HepG2 (cell line): ENCODE data around the gene ASIC2. TPM values are rescaled to one million over a fixed set of nuclear protein-coding genes. Genes with fewer than 3 reads are reported as not detected.
A peak's percentile ranks its signal among the peaks of the same experiment; 100 is the strongest.

Experiments
- ATAC-seq: fragments of 200-7000 bp; cut with Tn5 transposase; 3 replicates; pipeline ENCODE4 v1.9.1; 2020; ENCODE audit warnings: mild to moderate bottlenecking, moderate library complexity
- BruUV-seq: library from RNA; stranded (reverse); fragments of 400-500 nt; replicated peaks from 2 replicates; lab custom pipeline; 2021; lab: Mats Ljungman, UMichigan
- CTCF ChIA-PET: fragments of 300-600 bp; formaldehyde crosslinking; extraction: SDS; loops from one replicate; lab custom pipeline; 2021; ENCODE audit warnings: low total read pairs, inconsistent platforms, low intra/inter-chr PET ratio; lab: Yijun Ruan, JAX
- POLR2A ChIA-PET: fragments of 350-600 bp; sonication (Branson Sonifier 250); formaldehyde crosslinking; loops from one replicate; lab custom pipeline; 2020; ENCODE audit warnings: antibody characterized with exemption, inconsistent platforms; lab: Yijun Ruan, JAX
- DNase-seq: peaks from one replicate; pipeline ENCODE4 v3.0.0-alpha.2; 2015; ENCODE audit warnings: low spot score
- FAIRE-seq: peaks from 3 replicates; lab custom pipeline; 2011; peaks lifted over from hg19 to GRCh38; lab: Jason Lieb, UNC
- H2AFZ ChIP-seq: one replicate; pipeline ENCODE4 v1.6.1; 2011; ENCODE audit warnings: low read length, inconsistent platforms
- H3K27ac ChIP-seq: fragments of 300-600 bp; 3 replicates; pipeline ENCODE4 v1.8.0; 2011; ENCODE audit warnings: mixed run types, mild to moderate bottlenecking, mixed read lengths, low read length, inconsistent platforms; ENCODE audit not compliant: insufficient read depth; ENCODE audit errors: extremely low read length
- H3K27me3 ChIP-seq, 2 experiments: fragments of 200-600 bp in 1 of 2; 2 replicates in 1 of 2; 3 replicates in 1 of 2; pipeline versions ENCODE4 v1.6.0 to v1.8.0; 2011; ENCODE audit warnings: low read length in 2 of 2, mild to moderate bottlenecking in 2 of 2, moderate library complexity in 2 of 2, inconsistent platforms in 1 of 2; ENCODE audit not compliant: insufficient read depth in 2 of 2, control insufficient read depth in 1 of 2
- H3K36me3 ChIP-seq, 2 experiments: fragments of 200-600 bp in 1 of 2; replicated peaks in 1 of 2; 2 replicates in 1 of 2; 3 replicates in 1 of 2; pipeline versions ENCODE4 v1.5.1 to v1.8.0; 2011; ENCODE audit warnings: low read length in 2 of 2, inconsistent platforms in 1 of 2; ENCODE audit not compliant: insufficient read depth in 2 of 2, control insufficient read depth in 1 of 2
- H3K4me1 ChIP-seq: 2 replicates; pipeline ENCODE4 v1.5.1; 2012; ENCODE audit warnings: low read length, inconsistent platforms; ENCODE audit not compliant: insufficient read depth
- H3K4me2 ChIP-seq: 2 replicates; pipeline ENCODE4 v1.6.0; 2011; ENCODE audit warnings: low read depth, low read length, inconsistent platforms
- H3K4me3 ChIP-seq, 3 experiments: fragments of 200-600 bp in 1 of 3; sonication (generic), shearing (Covaris generic) in 1 of 3; replicated peaks in 1 of 3; 2 replicates each; pipeline ENCODE4 v1.5.1; 2011 to 2016; ENCODE audit warnings: low read length in 3 of 3, inconsistent platforms in 2 of 3, low read depth in 2 of 3, mild to moderate bottlenecking in 2 of 3, control low read depth in 1 of 3, mixed read lengths in 1 of 3; ENCODE audit not compliant: insufficient read depth in 1 of 3
- H3K79me2 ChIP-seq: one replicate; pipeline ENCODE4 v1.6.1; 2011; ENCODE audit warnings: low read length, inconsistent platforms; ENCODE audit not compliant: insufficient read depth
- H3K9ac ChIP-seq: 2 replicates; pipeline ENCODE4 v1.6.0; 2011; ENCODE audit warnings: mild to moderate bottlenecking, low read depth, low read length, inconsistent platforms; ENCODE audit not compliant: insufficient read depth
- H3K9me3 ChIP-seq: 2 replicates; pipeline ENCODE4 v1.5.1; 2012; ENCODE audit warnings: mild to moderate bottlenecking, low read length
- H4K20me1 ChIP-seq: 2 replicates; pipeline ENCODE4 v1.6.0; 2011; ENCODE audit warnings: inconsistent platforms, mild to moderate bottlenecking, low read length, moderate library complexity; ENCODE audit not compliant: insufficient read depth
- BRD4 ChIP-seq: sonication (generic); formaldehyde crosslinking; IDR thresholded peaks from 2 replicates; pipeline ENCODE4 v1.4.0; 2020; ENCODE audit warnings: missing genetic modification reagents
- HNF1B ChIP-seq: sonication (generic); formaldehyde crosslinking; IDR thresholded peaks from 2 replicates; pipeline ENCODE4 v1.5.1; 2020; ENCODE audit warnings: mild to moderate bottlenecking, moderate library complexity, missing genetic modification reagents
- MAFF ChIP-seq: IDR thresholded peaks from 2 replicates; pipeline ENCODE4 v1.6.1; 2011; ENCODE audit warnings: low read depth, low read length, improper control_type of control experiment
- MAFK ChIP-seq, 2 experiments: IDR thresholded peaks in 1 of 2; conservative IDR thresholded peaks in 1 of 2; 2 replicates each; pipeline ENCODE4 v1.6.1; 2011; ENCODE audit warnings: improper control_type of control experiment in 2 of 2, low read length in 2 of 2
- NRL ChIP-seq: sonication (generic); formaldehyde crosslinking; IDR thresholded peaks from 2 replicates; pipeline ENCODE4 v1.5.0; 2020; ENCODE audit warnings: missing genetic modification reagents, mild to moderate bottlenecking, moderate library complexity, borderline replicate concordance
- ZNF142 ChIP-seq: sonication (generic); formaldehyde crosslinking; IDR thresholded peaks from 2 replicates; pipeline ENCODE4 v1.4.0; 2020; ENCODE audit warnings: missing genetic modification reagents
- ZNF232 ChIP-seq: sonication (generic); formaldehyde crosslinking; IDR thresholded peaks from 2 replicates; pipeline ENCODE4 v1.4.0; 2020; ENCODE audit warnings: missing genetic modification reagents, borderline replicate concordance
- ZNF333 ChIP-seq: sonication (generic); formaldehyde crosslinking; IDR thresholded peaks from 2 replicates; pipeline ENCODE4 v1.4.0; 2020; ENCODE audit warnings: mild to moderate bottlenecking, missing genetic modification reagents, borderline replicate concordance
- WGBS: methylation state at CpG from one replicate; pipeline ENCODE4 v1.1.6; 2017; ENCODE audit warnings: low lambda C conversion rate; 5-methylcytosine and 5-hydroxymethylcytosine counted together
- in situ Hi-C: cut with HindIII; loops from 2 replicates; pipeline ENCODE4 v1.10.0; 2017; ENCODE audit warnings: low pct_unique_long_range_greater_than_20kb; ENCODE audit not compliant: extremely low pct_ligation_motif_present
- intact Hi-C: fragments of 100-400 bp; cut with micrococcal nuclease; formaldehyde crosslinking; loops from one replicate; pipeline ENCODE4 v1.10.0; 2022; ENCODE audit not compliant: unreplicated experiment
- polyA plus RNA-seq, 8 experiments: library from polyadenylated mRNA; depleted of rRNA in 3 of 8; stranded (reverse) in 7 of 8; unstranded in 1 of 8; fragments of >200 nt; fragmentation: Illumina TruSeq in 4 of 8; extraction: Trizol in 4 of 8; gene quantifications; 2 replicates each; pipeline versions ENCODE4 v1.2.1 to v1.2.3, GENCODE V29; 2011 to 2016; ENCODE audit warnings: low read depth in 4 of 8, missing spikeins in 1 of 8, mixed read lengths in 1 of 8; ENCODE audit not compliant: insufficient read depth in 1 of 8
- total RNA-seq, 5 experiments: library from RNA; depleted of rRNA; stranded (reverse); fragments of >200 nt; fragmentation: Illumina TruSeq; extraction: Trizol; gene quantifications; 2 replicates each; pipeline ENCODE4 v1.2.3, GENCODE V29; 2016; ENCODE audit warnings: low read depth in 1 of 5

ASIC2 gene
- total and polyA plus RNA-seq, 2 of the 13 experiments (the other 11 are each of a cell fraction or from before 2014, with no cell fraction given): not detected

GRCh38 chr17:33273743-33274410, 19.2 kb downstream of the ASIC2 start:
- H3K27me3 ChIP-seq: no peaks in the 10 kb centered on the region
- 0% methylated on average over 3 of the region's 3 CpGs for WGBS
- no peaks in the 10 kb centered on the region for H4K20me1 ChIP-seq
- H2AFZ ChIP-seq: no peak overlapping the region
- no peaks in the 10 kb centered on the region for H3K9me3 ChIP-seq
- ATAC-seq (no peak), FAIRE-seq (no peak), DNase-seq (no peak)
- no peak overlapping the region for H3K27ac ChIP-seq
- no peak overlapping the region for H3K9ac ChIP-seq
- no peaks in the 10 kb centered on the region for H3K4me1 ChIP-seq
- no TSS peak for BruUV-seq
- H3K4me2 ChIP-seq: no peak overlapping the region
- TF ChIP-seq BRD4 (no peak), MAFK (conservative IDR thresholded peaks at IDR 0.05 in 1 of 2, IDR thresholded peaks at IDR 0.05 in 1 of 2; ENCODE audit: low read length in 2 of 2) (peak; percentile 61 to 76; a peak in 3 of 4 replicates), NRL (CRISPR knock-in tag) (no peak), ZNF232 (no peak), MAFF (peak; percentile 65), ZNF142 (CRISPR knock-in tag) (no peak), HNF1B (no peak), ZNF333 (CRISPR knock-in tag) (no peak)
- ChIA-PET CTCF (no interaction called here), POLR2A (no interaction called here)
- intact Hi-C loops: no loop called here
- no peaks in the 10 kb centered on the region for H3K36me3 ChIP-seq
- no peaks in the 10 kb centered on the region for H3K79me2 ChIP-seq
- H3K4me3 ChIP-seq: no peak overlapping the region
- in situ Hi-C loops: no loop called here
